Gastroesophageal sphincter (tissue), 4 donors: ENCODE measurements around the gene BEND2. TPM values are rescaled to one million over a fixed set of nuclear protein-coding genes. Genes with fewer than 3 reads are reported as not detected.

ENCODE experiments used
- ATAC-seq: fragments of 150-250 bp; one replicate; pipeline ENCODE4 v1.9.1; 2016; ENCODE audit warnings: mild to moderate bottlenecking, moderate library complexity
- H3K27ac ChIP-seq, 4 donors: fragments of 200-600 bp; sonication (generic) in 3 of 4; 1 replicate in 3 of 4; 2 replicates in 1 of 4; pipeline ENCODE4 v1.5.1; 2016 to 2019
- H3K27me3 ChIP-seq: fragments of 200-600 bp; sonication (generic); one replicate; pipeline ENCODE4 v1.5.1; 2019
- H3K36me3 ChIP-seq, 2 donors: fragments of 200-600 bp; sonication (generic); one replicate each; pipeline ENCODE4 v1.5.1; 2019; ENCODE audit warnings: control low read depth in 1 of 2
- H3K4me1 ChIP-seq, 3 donors: fragments of 200-600 bp; sonication (generic); 1 replicate in 2 of 3; 2 replicates in 1 of 3; pipeline ENCODE4 v1.5.1; 2016 to 2019; ENCODE audit warnings: control low read depth in 2 of 3
- H3K4me3 ChIP-seq, 2 donors: fragments of 200-600 bp; sonication (generic); one replicate each; pipeline ENCODE4 v1.5.1; 2019; ENCODE audit warnings: mild to moderate bottlenecking in 1 of 2, moderate library complexity in 1 of 2
- H3K9me3 ChIP-seq, 3 donors: fragments of 200-600 bp; sonication (generic); one replicate each; pipeline ENCODE4 v1.5.1; 2017 to 2019; ENCODE audit warnings: control low read depth in 2 of 3
- EP300 ChIP-seq: sonication (generic); formaldehyde crosslinking; IDR thresholded peaks from one replicate; pipeline ENCODE4 v1.6.1; 2017; ENCODE audit warnings: antibody characterized with exemption, mild to moderate bottlenecking
- POLR2A ChIP-seq, 2 donors: fragments of 450-650 bp; IDR thresholded peaks; one replicate each; pipeline ENCODE4 v1.6.1; 2017; ENCODE audit warnings: antibody characterized with exemption in 2 of 2, mild to moderate bottlenecking in 2 of 2, moderate library complexity in 1 of 2
- POLR2AphosphoS5 ChIP-seq: sonication (generic); formaldehyde crosslinking; IDR thresholded peaks from one replicate; pipeline ENCODE4 v1.6.1; 2017; ENCODE audit warnings: antibody characterized with exemption
- WGBS, 2 donors: methylation state at CpG; one replicate each; pipeline ENCODE4 v1.1.5; 2018; ENCODE audit warnings: low coverage in 1 of 2; 5-methylcytosine and 5-hydroxymethylcytosine counted together
- total RNA-seq, 4 donors: library from RNA; depleted of rRNA; stranded (reverse); fragments of >200 nt; gene quantifications; one replicate each; pipeline ENCODE4 v1.1.0, GENCODE V29; 2016
- TF ChIP-seq, protein P1 (sequence below), 4 experiments: fragments of 200-600 bp in 2 of 4; fragments of 450-650 bp in 2 of 4; sonication (generic) in 1 of 4; IDR thresholded peaks; one replicate each; pipeline ENCODE4 v1.5.1; 2017 to 2019; ENCODE audit warnings: antibody characterized with exemption in 4 of 4, mild to moderate bottlenecking in 2 of 4, moderate library complexity in 2 of 4

Gene BEND2
- total RNA-seq, 4 donors from 2014 or later, result not detected

GRCh38 chrX:18227458-18227857, 6.8 kb upstream of the BEND2 start:
- H3K4me3 ChIP-seq, result no peak overlapping the region
- H3K9me3 ChIP-seq, result no peaks in the 10 kb centered on the region
- whole genome bisulfite sequencing, 2 donors, result 89% methylated on average over 7 of the region's 7 CpGs; no CpG with 5 or more reads in 1 of the 2 donors
- H3K4me1 ChIP-seq, result no peaks in the 10 kb centered on the region
- ATAC-seq, result no peak
- H3K27ac ChIP-seq, result no peak overlapping the region
- no peak for TF ChIP-seq POLR2AphosphoS5
- no peak for TF ChIP-seq EP300
- no peak for TF ChIP-seq POLR2A (IDR thresholded peaks at IDR 0.05)
- no peaks in the 10 kb centered on the region for H3K36me3 ChIP-seq
- no peaks in the 10 kb centered on the region for H3K27me3 ChIP-seq

DNA sequence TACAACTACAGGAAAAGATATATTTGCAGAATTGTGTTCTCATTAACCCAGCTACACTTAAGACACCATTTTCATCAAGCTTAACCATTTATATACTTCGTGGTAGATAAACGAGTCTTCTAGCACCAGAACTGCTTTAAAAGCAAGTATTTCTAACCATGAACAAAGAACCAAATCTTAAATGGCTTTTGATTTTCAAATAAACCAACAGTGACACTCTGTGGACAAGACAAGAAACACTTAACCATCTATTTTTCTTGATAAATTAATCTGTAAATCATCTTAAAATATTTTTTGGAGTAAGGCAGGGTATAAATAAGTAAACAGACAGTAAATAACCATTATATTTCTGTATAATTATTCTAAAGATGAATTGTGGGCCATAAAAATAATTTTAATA, 10.2 kb downstream of the BEND2 start:
- no peak for TF ChIP-seq EP300
- TF ChIP-seq, protein P1, sequence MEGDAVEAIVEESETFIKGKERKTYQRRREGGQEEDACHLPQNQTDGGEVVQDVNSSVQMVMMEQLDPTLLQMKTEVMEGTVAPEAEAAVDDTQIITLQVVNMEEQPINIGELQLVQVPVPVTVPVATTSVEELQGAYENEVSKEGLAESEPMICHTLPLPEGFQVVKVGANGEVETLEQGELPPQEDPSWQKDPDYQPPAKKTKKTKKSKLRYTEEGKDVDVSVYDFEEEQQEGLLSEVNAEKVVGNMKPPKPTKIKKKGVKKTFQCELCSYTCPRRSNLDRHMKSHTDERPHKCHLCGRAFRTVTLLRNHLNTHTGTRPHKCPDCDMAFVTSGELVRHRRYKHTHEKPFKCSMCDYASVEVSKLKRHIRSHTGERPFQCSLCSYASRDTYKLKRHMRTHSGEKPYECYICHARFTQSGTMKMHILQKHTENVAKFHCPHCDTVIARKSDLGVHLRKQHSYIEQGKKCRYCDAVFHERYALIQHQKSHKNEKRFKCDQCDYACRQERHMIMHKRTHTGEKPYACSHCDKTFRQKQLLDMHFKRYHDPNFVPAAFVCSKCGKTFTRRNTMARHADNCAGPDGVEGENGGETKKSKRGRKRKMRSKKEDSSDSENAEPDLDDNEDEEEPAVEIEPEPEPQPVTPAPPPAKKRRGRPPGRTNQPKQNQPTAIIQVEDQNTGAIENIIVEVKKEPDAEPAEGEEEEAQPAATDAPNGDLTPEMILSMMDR (IDR thresholded peaks at IDR 0.05), result peak in 3 of 4 experiments; percentile 12 to 32 (median 15)
- TF ChIP-seq POLR2A (IDR thresholded peaks at IDR 0.05), result no peak
- no peak for TF ChIP-seq POLR2AphosphoS5
- Histone ChIP-seq H3K4me1 (no peaks in the 10 kb centered on the region), H3K36me3 (no peaks in the 10 kb centered on the region), H3K27ac (no peak overlapping the region), H3K4me3 (no peak overlapping the region), H3K9me3 (no peaks in the 10 kb centered on the region), H3K27me3 (no peaks in the 10 kb centered on the region)
- 13 to 22% methylated on average over 2 of the region's 2 CpGs for WGBS, 2 donors
- ATAC-seq, result no peak

- Histone ChIP-seq H3K36me3 (no peaks in the 10 kb centered on the region), H3K4me1 (no peaks in the 10 kb centered on the region), H3K9me3 (no peaks in the 10 kb centered on the region), H3K27me3 (no peaks in the 10 kb centered on the region), H3K27ac (no peak overlapping the region), H3K4me3 (no peak overlapping the region)
- TF ChIP-seq, protein P1 (IDR thresholded peaks at IDR 0.05), result no peak
- TF ChIP-seq POLR2AphosphoS5, result no peak
- no peak for TF ChIP-seq EP300
- TF ChIP-seq POLR2A (IDR thresholded peaks at IDR 0.05), result no peak
- 54 to 88% methylated on average over 1 to 5 of the region's 8 CpGs for WGBS, 2 donors
- no peak for ATAC-seq
Measured at GRCh38 chrX:18206657-18207056, 14.0 kb downstream of the BEND2 start.

GRCh38 chrX:18203631-18204030, 17.1 kb downstream of the BEND2 start:
- no peak overlapping the region for H3K4me3 ChIP-seq
- no peak for TF ChIP-seq POLR2AphosphoS5
- TF ChIP-seq, protein P1 (IDR thresholded peaks at IDR 0.05), result no peak
- TF ChIP-seq EP300, result no peak
- no peak for TF ChIP-seq POLR2A (IDR thresholded peaks at IDR 0.05)
- no peaks in the 10 kb centered on the region for H3K4me1 ChIP-seq
- 69 to 72% methylated on average over 3 to 5 of the region's 5 CpGs for WGBS, 2 donors
- no peaks in the 10 kb centered on the region for H3K36me3 ChIP-seq
- ATAC-seq, result no peak
- no peaks in the 10 kb centered on the region for H3K9me3 ChIP-seq
- H3K27ac ChIP-seq, result no peak overlapping the region
- no peaks in the 10 kb centered on the region for H3K27me3 ChIP-seq

- ATAC-seq, result no peak
- WGBS, 2 donors, result 33% methylated on average over 1 of the region's 1 CpG
- H3K4me3 ChIP-seq, result no peak overlapping the region
Measured at GRCh38 chrX:18194688-18195087, 26.0 kb downstream of the BEND2 start.

More at GRCh38 chrX:18194688-18195087, 26.0 kb downstream of the BEND2 start:
- TF ChIP-seq, protein P1 (IDR thresholded peaks at IDR 0.05), result no peak
- TF ChIP-seq EP300 (no peak), POLR2A (IDR thresholded peaks at IDR 0.05) (no peak), POLR2AphosphoS5 (no peak)
- H3K27ac ChIP-seq, result no peak overlapping the region
- no peaks in the 10 kb centered on the region for H3K36me3 ChIP-seq
- H3K27me3 ChIP-seq, result no peaks in the 10 kb centered on the region
- H3K9me3 ChIP-seq, result no peaks in the 10 kb centered on the region
- no peaks in the 10 kb centered on the region for H3K4me1 ChIP-seq
